ENCODE results near the gene MRPL38.
"Not testable (repeated sequence)": the region's sequence is repeated elsewhere in the genome, so short reads cannot be mapped to it uniquely, and the experiment has no call there.

Gene MRPL38

DNA sequence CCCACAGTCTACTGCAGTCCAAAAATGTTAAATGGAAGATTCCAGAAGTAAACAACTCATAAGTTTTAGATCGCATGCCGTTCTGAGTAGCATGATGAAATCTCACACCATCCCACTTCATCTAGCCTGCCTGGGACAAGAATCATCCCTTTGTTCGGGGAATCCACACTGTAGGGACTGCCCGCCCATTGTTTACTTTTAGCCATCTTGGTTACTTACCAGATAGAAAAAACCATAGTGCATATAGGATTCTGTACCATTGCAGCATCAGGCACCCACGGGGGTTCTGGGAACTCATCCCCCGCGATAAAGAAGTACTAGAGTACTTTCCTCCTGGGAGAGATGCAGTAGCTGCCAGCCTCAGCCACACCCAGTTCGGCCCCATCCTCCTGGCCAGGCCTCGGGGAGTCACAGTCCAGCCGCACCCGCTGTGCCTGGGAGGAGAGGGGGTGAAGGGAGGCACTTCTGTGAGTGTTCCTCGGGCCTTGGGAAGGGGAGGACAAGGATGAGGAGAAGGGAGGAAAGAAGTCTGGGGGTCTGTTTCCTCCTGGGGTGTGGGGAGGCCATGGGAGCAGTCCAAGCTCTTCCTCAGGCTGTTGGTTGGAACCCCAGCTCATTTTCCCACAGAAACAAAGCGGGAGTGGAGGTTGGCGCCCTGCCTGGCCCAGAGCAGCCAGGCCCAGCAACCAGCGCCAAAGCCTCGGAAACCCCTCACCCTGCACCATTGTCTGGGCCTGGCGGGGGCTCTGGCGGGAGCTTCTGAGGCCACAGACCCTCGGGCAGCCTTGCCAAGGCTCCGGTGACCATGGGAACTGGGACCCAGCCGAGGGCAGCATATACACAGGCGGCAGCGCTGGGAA lies 35.2 kb downstream of the MRPL38 start:
- no peak for DNase-seq (ENCODE audit: extremely low read depth, insufficient read length)
- TF ChIP-seq, protein P1, sequence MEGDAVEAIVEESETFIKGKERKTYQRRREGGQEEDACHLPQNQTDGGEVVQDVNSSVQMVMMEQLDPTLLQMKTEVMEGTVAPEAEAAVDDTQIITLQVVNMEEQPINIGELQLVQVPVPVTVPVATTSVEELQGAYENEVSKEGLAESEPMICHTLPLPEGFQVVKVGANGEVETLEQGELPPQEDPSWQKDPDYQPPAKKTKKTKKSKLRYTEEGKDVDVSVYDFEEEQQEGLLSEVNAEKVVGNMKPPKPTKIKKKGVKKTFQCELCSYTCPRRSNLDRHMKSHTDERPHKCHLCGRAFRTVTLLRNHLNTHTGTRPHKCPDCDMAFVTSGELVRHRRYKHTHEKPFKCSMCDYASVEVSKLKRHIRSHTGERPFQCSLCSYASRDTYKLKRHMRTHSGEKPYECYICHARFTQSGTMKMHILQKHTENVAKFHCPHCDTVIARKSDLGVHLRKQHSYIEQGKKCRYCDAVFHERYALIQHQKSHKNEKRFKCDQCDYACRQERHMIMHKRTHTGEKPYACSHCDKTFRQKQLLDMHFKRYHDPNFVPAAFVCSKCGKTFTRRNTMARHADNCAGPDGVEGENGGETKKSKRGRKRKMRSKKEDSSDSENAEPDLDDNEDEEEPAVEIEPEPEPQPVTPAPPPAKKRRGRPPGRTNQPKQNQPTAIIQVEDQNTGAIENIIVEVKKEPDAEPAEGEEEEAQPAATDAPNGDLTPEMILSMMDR (IDR thresholded peaks at IDR 0.05; ENCODE audit: insufficient read depth, low read length, poor library complexity, severe bottlenecking) = no peak
- H3K27me3 ChIP-seq (replicated peaks; ENCODE audit: control insufficient read depth, insufficient read depth, low read length) = no peaks in the 10 kb centered on the region
- H3K4me3 ChIP-seq (replicated peaks; ENCODE audit: low read depth, low read length) = no peak overlapping the region
- H3K36me3 ChIP-seq (ENCODE audit: control insufficient read depth, insufficient read depth, low read length) = no peaks in the 10 kb centered on the region

GRCh38 chr17:75868730-75869281 lies 35.9 kb downstream of the MRPL38 start:
- not testable (repeated sequence) for H3K4me3 ChIP-seq (replicated peaks; ENCODE audit: low read depth, low read length); H3K36me3 ChIP-seq (ENCODE audit: control insufficient read depth, insufficient read depth, low read length); H3K27me3 ChIP-seq (replicated peaks; ENCODE audit: control insufficient read depth, insufficient read depth, low read length); DNase-seq (ENCODE audit: extremely low read depth, insufficient read length)

DNA sequence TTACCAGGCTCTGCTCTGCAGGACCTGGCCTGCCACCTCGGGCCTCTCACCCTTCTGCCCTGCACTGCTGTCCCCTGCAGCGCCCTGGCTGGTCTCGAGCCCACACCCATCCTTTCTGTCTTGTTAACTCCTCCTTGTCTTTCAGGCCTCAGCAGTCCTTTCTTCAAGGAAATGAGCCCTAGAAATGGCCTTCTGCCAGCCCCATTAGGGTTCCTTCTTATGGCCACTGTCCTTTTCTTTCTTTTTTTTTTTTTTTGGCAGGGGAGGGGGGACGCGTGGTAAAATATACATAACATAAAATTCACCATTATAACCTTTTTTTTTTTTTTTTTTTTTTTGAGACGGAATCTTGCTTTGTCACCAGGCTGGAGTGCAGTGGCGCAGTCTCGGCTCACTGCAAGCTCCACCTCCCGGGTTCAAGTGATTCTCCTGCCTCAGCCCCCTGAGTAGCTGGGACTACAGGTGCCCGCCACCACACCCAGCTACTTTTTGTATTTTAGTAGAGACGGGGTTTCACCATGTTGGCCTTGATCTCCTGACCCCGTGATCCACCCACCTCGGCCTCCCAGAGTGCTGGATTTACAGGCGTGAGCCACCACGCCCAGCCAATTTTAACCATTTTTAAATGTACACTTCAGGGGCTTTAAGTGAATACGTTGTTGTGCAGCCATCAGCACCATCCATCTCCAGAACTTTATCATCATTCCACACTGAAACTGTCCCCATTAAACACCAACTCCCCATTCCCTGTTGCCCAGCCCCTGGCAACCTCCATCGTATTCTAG lies 39.1 kb downstream of the MRPL38 start:
- not testable (repeated sequence) for H3K27me3 ChIP-seq (replicated peaks; ENCODE audit: control insufficient read depth, insufficient read depth, low read length); H3K4me3 ChIP-seq (replicated peaks; ENCODE audit: low read depth, low read length); H3K36me3 ChIP-seq (ENCODE audit: control insufficient read depth, insufficient read depth, low read length); DNase-seq (ENCODE audit: extremely low read depth, insufficient read length)

- not testable (repeated sequence) for H3K36me3 ChIP-seq (ENCODE audit: control insufficient read depth, insufficient read depth, low read length); DNase-seq (ENCODE audit: extremely low read depth, insufficient read length); H3K27me3 ChIP-seq (replicated peaks; ENCODE audit: control insufficient read depth, insufficient read depth, low read length); H3K4me3 ChIP-seq (replicated peaks; ENCODE audit: low read depth, low read length)
Observed at GRCh38 chr17:75864887-75865286, 39.8 kb downstream of the MRPL38 start.

GRCh38 chr17:75864448-75864871 lies 40.2 kb downstream of the MRPL38 start:
- Histone ChIP-seq H3K4me3 (replicated peaks; ENCODE audit: low read depth, low read length) (no peak overlapping the region), H3K36me3 (ENCODE audit: control insufficient read depth, insufficient read depth, low read length) (no peaks in the 10 kb centered on the region), H3K27me3 (replicated peaks; ENCODE audit: control insufficient read depth, insufficient read depth, low read length) (no peaks in the 10 kb centered on the region)
- TF ChIP-seq, protein P1 (IDR thresholded peaks at IDR 0.05; ENCODE audit: insufficient read depth, low read length, poor library complexity, severe bottlenecking) = no peak
- DNase-seq (ENCODE audit: extremely low read depth, insufficient read length) = peak; percentile 80

DNA sequence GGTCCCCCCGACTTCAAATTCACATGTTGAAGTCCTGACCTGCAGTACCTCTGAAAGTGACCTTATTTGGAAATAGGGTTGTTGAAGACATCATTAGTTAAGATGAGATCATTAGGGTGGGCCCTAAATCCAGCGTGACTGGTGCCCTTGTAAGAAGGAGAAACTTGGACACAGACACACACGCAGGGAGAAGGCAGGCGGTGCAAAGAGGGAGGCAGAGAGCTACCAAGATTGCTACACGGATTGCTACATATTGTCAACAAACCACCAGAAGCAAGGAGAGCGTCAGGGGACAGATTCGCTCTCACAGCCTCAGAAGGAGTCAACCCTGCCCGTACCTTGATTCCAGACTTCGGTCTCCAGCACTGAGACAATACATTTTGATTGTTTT lies 42.8 kb downstream of the MRPL38 start:
- TF ChIP-seq, protein P1 (IDR thresholded peaks at IDR 0.05; ENCODE audit: insufficient read depth, low read length, poor library complexity, severe bottlenecking) = no peak
- Histone ChIP-seq H3K36me3 (ENCODE audit: control insufficient read depth, insufficient read depth, low read length) (no peaks in the 10 kb centered on the region), H3K27me3 (replicated peaks; ENCODE audit: control insufficient read depth, insufficient read depth, low read length) (no peaks in the 10 kb centered on the region), H3K4me3 (replicated peaks; ENCODE audit: low read depth, low read length) (no peak overlapping the region)
- DNase-seq (ENCODE audit: extremely low read depth, insufficient read length) = no peak

- not testable (repeated sequence) for H3K27me3 ChIP-seq (replicated peaks; ENCODE audit: control insufficient read depth, insufficient read depth, low read length); H3K4me3 ChIP-seq (replicated peaks; ENCODE audit: low read depth, low read length); DNase-seq (ENCODE audit: extremely low read depth, insufficient read length); H3K36me3 ChIP-seq (ENCODE audit: control insufficient read depth, insufficient read depth, low read length)
Observed at GRCh38 chr17:75859358-75859757, 45.3 kb downstream of the MRPL38 start.

All from GM06990 (cell line).